Astrocyte (in vitro differentiated cells and primary cell): ENCODE measurements around the gene SGTA. TPM values are rescaled to one million over a fixed set of nuclear protein-coding genes. Genes with fewer than 3 reads are reported as not detected.

ENCODE experiments used
- DNase-seq: peaks from one replicate; pipeline ENCODE4 v3.0.0-alpha.2; 2010; ENCODE audit warnings: low read depth
- FAIRE-seq: peaks from 2 replicates; lab custom pipeline; 2011; peaks lifted over from hg19 to GRCh38; lab: Jason Lieb, UNC
- H2AFZ ChIP-seq: 2 replicates; pipeline ENCODE4 v1.6.0; 2012; ENCODE audit warnings: low read depth, low read length, inconsistent platforms
- H3K27ac ChIP-seq: 2 replicates; pipeline ENCODE4 v1.5.1; 2011; ENCODE audit warnings: low read depth, low read length, inconsistent platforms
- H3K27me3 ChIP-seq: 2 replicates; pipeline ENCODE4 v1.6.0; 2011; ENCODE audit warnings: low read length, inconsistent platforms; ENCODE audit not compliant: insufficient read depth
- H3K36me3 ChIP-seq: 2 replicates; pipeline ENCODE4 v1.5.1; 2011; ENCODE audit warnings: low read length, inconsistent platforms; ENCODE audit not compliant: insufficient read depth
- H3K4me1 ChIP-seq: 2 replicates; pipeline ENCODE4 v1.5.1; 2011; ENCODE audit warnings: low read length, inconsistent platforms; ENCODE audit not compliant: insufficient read depth
- H3K4me2 ChIP-seq: 2 replicates; pipeline ENCODE4 v1.6.0; 2012; ENCODE audit warnings: low read length, inconsistent platforms
- H3K4me3 ChIP-seq: 2 replicates; pipeline ENCODE4 v1.5.1; 2011; ENCODE audit warnings: low read depth, mild to moderate bottlenecking, low read length, inconsistent platforms; ENCODE audit not compliant: insufficient read depth
- H3K79me2 ChIP-seq: 2 replicates; pipeline ENCODE4 v1.6.0; 2012; ENCODE audit warnings: mild to moderate bottlenecking, low read length, inconsistent platforms; ENCODE audit not compliant: insufficient read depth
- H3K9ac ChIP-seq: 2 replicates; pipeline ENCODE4 v1.6.0; 2012; ENCODE audit warnings: mild to moderate bottlenecking, low read length, inconsistent platforms
- H3K9me3 ChIP-seq: 2 replicates; pipeline ENCODE4 v1.5.1; 2012; ENCODE audit warnings: low read depth, mild to moderate bottlenecking, low read length, inconsistent platforms; ENCODE audit not compliant: insufficient read depth
- H4K20me1 ChIP-seq: 2 replicates; pipeline ENCODE4 v1.6.0; 2012; ENCODE audit warnings: low read length, inconsistent platforms; ENCODE audit not compliant: insufficient read depth
- H3K27ac Mint-ChIP-seq: one replicate; pipeline ENCODE4 v1.8.0; 2021; ENCODE audit warnings: mild to moderate bottlenecking, mixed read lengths; ENCODE audit not compliant: unreplicated experiment
- H3K27me3 Mint-ChIP-seq: one replicate; pipeline ENCODE4 v1.8.0; 2021; ENCODE audit warnings: low read depth, mixed read lengths; ENCODE audit not compliant: unreplicated experiment
- H3K36me3 Mint-ChIP-seq: one replicate; pipeline ENCODE4 v1.8.0; 2021; ENCODE audit warnings: low read depth, mixed read lengths; ENCODE audit not compliant: unreplicated experiment
- H3K4me1 Mint-ChIP-seq: one replicate; pipeline ENCODE4 v1.8.0; 2021; ENCODE audit warnings: low read depth, mixed read lengths; ENCODE audit not compliant: unreplicated experiment
- H3K4me3 Mint-ChIP-seq: one replicate; pipeline ENCODE4 v1.8.0; 2021; ENCODE audit warnings: mild to moderate bottlenecking, moderate library complexity, mixed read lengths; ENCODE audit not compliant: unreplicated experiment
- H3K9me3 Mint-ChIP-seq: one replicate; pipeline ENCODE4 v1.8.0; 2021; ENCODE audit warnings: mild to moderate bottlenecking, mixed read lengths; ENCODE audit not compliant: unreplicated experiment
- EZH2 ChIP-seq: IDR thresholded peaks from 2 replicates; pipeline ENCODE4 v1.6.1; 2012; ENCODE audit warnings: mild to moderate bottlenecking, low read length, inconsistent platforms; ENCODE audit not compliant: insufficient read depth
- total RNA-seq: library from RNA; stranded (reverse); gene quantifications from 2 replicates; pipeline ENCODE4 v1.2.1, GENCODE V29; 2021
- TF ChIP-seq, protein P1 (sequence below): IDR thresholded peaks from 2 replicates; pipeline ENCODE4 v1.5.1; 2011; ENCODE audit warnings: low read depth, mild to moderate bottlenecking, inconsistent platforms, low read length, moderate library complexity; ENCODE audit not compliant: insufficient read depth

SGTA gene
- total RNA-seq, 1 donor from 2014 or later = 76.1 TPM

DNA sequence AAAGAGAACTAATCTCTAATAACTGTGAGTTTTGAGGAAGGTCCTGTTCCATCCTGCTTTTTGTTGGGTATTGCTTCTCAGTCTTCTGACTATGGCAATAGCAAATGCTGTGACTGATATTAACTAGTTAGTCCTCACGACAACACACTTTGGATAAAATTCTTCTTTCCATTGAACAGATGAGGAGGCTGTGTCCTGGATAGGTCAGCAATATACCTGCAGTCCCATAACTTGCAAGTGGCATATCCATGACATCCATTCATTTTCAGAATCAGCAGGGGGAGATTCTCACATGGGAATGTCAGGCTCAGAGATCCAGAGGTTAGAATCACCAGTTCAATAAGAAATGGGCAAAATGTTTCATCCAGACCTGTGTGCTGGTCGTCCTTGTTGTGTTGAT, 43.9 kb upstream of the SGTA start:
- no peak for TF ChIP-seq EZH2
- TF ChIP-seq, protein P1, sequence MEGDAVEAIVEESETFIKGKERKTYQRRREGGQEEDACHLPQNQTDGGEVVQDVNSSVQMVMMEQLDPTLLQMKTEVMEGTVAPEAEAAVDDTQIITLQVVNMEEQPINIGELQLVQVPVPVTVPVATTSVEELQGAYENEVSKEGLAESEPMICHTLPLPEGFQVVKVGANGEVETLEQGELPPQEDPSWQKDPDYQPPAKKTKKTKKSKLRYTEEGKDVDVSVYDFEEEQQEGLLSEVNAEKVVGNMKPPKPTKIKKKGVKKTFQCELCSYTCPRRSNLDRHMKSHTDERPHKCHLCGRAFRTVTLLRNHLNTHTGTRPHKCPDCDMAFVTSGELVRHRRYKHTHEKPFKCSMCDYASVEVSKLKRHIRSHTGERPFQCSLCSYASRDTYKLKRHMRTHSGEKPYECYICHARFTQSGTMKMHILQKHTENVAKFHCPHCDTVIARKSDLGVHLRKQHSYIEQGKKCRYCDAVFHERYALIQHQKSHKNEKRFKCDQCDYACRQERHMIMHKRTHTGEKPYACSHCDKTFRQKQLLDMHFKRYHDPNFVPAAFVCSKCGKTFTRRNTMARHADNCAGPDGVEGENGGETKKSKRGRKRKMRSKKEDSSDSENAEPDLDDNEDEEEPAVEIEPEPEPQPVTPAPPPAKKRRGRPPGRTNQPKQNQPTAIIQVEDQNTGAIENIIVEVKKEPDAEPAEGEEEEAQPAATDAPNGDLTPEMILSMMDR = no peak
- Histone ChIP-seq H3K27ac (no peak overlapping the region), H3K9ac (no peak overlapping the region), H4K20me1 (no peaks in the 10 kb centered on the region), H3K79me2 (no peaks in the 10 kb centered on the region), H3K9me3 (peaks cover 4% of the 10 kb centered on the region), H2AFZ (no peak overlapping the region), H3K27me3 (no peaks in the 10 kb centered on the region), H3K36me3 (no peaks in the 10 kb centered on the region), H3K4me2 (no peak overlapping the region), H3K4me3 (no peak overlapping the region), H3K4me1 (no peaks in the 10 kb centered on the region)
- Mint-ChIP-seq H3K9me3 (peaks cover 46% of the 10 kb centered on the region), H3K27me3 (no peaks in the 10 kb centered on the region), H3K36me3 (peaks cover 65% of the 10 kb centered on the region), H3K27ac (no peak overlapping the region), H3K4me3 (no peak overlapping the region), H3K4me1 (no peaks in the 10 kb centered on the region)
- no peak for FAIRE-seq
- no peak for DNase-seq

DNA sequence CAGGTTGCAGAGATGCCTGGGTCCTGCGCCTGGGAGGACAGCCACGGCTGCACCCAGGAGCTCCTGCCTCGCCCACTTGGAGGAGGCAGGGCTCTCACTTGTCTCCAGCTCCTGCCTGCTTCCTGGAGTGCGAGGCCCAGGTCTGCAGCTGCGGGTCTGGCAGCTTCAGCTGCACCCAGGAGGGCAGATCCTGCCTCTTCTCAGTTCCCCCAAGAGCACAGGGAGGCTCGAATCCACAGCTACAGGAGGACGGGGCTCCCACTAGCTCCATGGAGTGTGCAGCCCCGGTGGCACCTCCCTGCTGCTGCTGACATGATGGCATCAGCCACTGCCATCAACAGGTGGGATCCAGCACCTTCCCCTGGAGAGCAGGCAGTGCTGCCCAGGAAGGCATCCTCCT, 41.1 kb upstream of the SGTA start:
- no peaks in the 10 kb centered on the region for H3K27me3 ChIP-seq
- Mint-ChIP-seq H3K4me1 (no peaks in the 10 kb centered on the region), H3K27me3 (no peaks in the 10 kb centered on the region), H3K9me3 (peaks cover 27% of the 10 kb centered on the region), H3K36me3 (peaks cover 55% of the 10 kb centered on the region), H3K4me3 (no peak overlapping the region), H3K27ac (no peak overlapping the region)
- H3K9me3 ChIP-seq = peaks cover 4% of the 10 kb centered on the region
- no peak overlapping the region for H3K9ac ChIP-seq
- H3K79me2 ChIP-seq = peaks cover 4% of the 10 kb centered on the region
- no peak overlapping the region for H2AFZ ChIP-seq
- FAIRE-seq (no peak), DNase-seq (no peak)
- no peak overlapping the region for H3K27ac ChIP-seq
- H4K20me1 ChIP-seq = no peaks in the 10 kb centered on the region
- H3K4me1 ChIP-seq = no peaks in the 10 kb centered on the region
- TF ChIP-seq, protein P1 = no peak
- TF ChIP-seq EZH2 = no peak
- H3K4me2 ChIP-seq = no peak overlapping the region
- H3K36me3 ChIP-seq = no peaks in the 10 kb centered on the region
- H3K4me3 ChIP-seq = no peak overlapping the region

GRCh38 chr19:2823646-2824045, 40.6 kb upstream of the SGTA start:
- Histone ChIP-seq H3K27ac (no peak overlapping the region), H3K9ac (no peak overlapping the region), H4K20me1 (no peaks in the 10 kb centered on the region), H2AFZ (no peak overlapping the region), H3K79me2 (peaks cover 4% of the 10 kb centered on the region), H3K4me3 (no peak overlapping the region), H3K4me2 (no peak overlapping the region), H3K36me3 (no peaks in the 10 kb centered on the region), H3K4me1 (no peaks in the 10 kb centered on the region), H3K9me3 (peaks cover under 1% of the 10 kb centered on the region), H3K27me3 (no peaks in the 10 kb centered on the region)
- Mint-ChIP-seq H3K4me3 (no peak overlapping the region), H3K27me3 (no peaks in the 10 kb centered on the region), H3K36me3 (peaks cover 50% of the 10 kb centered on the region), H3K4me1 (no peaks in the 10 kb centered on the region), H3K27ac (no peak overlapping the region), H3K9me3 (peaks cover 23% of the 10 kb centered on the region)
- DNase-seq (no peak), FAIRE-seq (no peak)
- TF ChIP-seq, protein P1 = no peak
